ENCODE data around the gene SYDE2. TPM values are rescaled to one million over a fixed set of nuclear protein-coding genes. Genes with fewer than 3 reads are reported as not detected.

SYDE2 gene
- total RNA-seq, 1 donor from 2014 or later: 7.6 TPM

- H3K4me3 ChIP-seq (ENCODE audit: low read depth, low read length): no peak overlapping the region
- no peaks in the 10 kb centered on the region for H3K27me3 ChIP-seq (ENCODE audit: control insufficient read depth, insufficient read depth, low read length)
- no peak for DNase-seq (ENCODE audit: low read depth)
- no peak for TF ChIP-seq CTCF (IDR thresholded peaks at IDR 0.05; ENCODE audit: insufficient read depth, low read length, poor library complexity, severe bottlenecking)
- no peaks in the 10 kb centered on the region for H3K36me3 ChIP-seq (ENCODE audit: control insufficient read depth, insufficient read depth, low read length)
These were observed 28.0 kb downstream of the SYDE2 start for GRCh38 chr1:85172684-85173337.

DNA sequence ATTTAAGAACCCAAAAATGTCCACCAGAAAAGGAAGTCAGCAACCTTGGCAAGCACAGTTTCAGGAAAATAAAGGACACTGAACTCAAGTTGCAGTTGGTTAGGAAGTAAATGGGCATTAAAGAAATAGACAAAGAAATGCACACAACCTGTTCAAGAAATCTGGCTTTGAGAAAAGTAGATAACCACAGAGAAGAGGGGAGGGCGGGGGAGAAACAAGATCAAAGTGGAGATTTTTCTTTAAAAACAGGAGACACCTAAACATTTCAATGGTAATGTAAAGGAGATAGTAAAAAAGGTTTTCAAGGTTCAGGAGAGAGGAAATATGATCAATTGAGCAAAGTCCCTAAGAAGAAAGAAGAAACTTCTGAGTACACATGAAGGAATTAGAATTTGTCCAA, 29.1 kb downstream of the SYDE2 start:
- H3K27me3 ChIP-seq (ENCODE audit: control insufficient read depth, insufficient read depth, low read length): no peaks in the 10 kb centered on the region
- no peak overlapping the region for H3K4me3 ChIP-seq (ENCODE audit: low read depth, low read length)
- no peaks in the 10 kb centered on the region for H3K36me3 ChIP-seq (ENCODE audit: control insufficient read depth, insufficient read depth, low read length)
- DNase-seq (ENCODE audit: low read depth): no peak
- no peak for TF ChIP-seq CTCF (IDR thresholded peaks at IDR 0.05; ENCODE audit: insufficient read depth, low read length, poor library complexity, severe bottlenecking)

GRCh38 chr1:85168884-85169283, 31.9 kb downstream of the SYDE2 start:
- no peak for DNase-seq (ENCODE audit: low read depth)
- no peak overlapping the region for H3K4me3 ChIP-seq (ENCODE audit: low read depth, low read length)
- no peak for TF ChIP-seq CTCF (IDR thresholded peaks at IDR 0.05; ENCODE audit: insufficient read depth, low read length, poor library complexity, severe bottlenecking)

GRCh38 chr1:85166351-85166750, 34.5 kb downstream of the SYDE2 start:
- H3K4me3 ChIP-seq (ENCODE audit: low read depth, low read length): no peak overlapping the region
- no peak for DNase-seq (ENCODE audit: low read depth)
- no peaks in the 10 kb centered on the region for H3K27me3 ChIP-seq (ENCODE audit: control insufficient read depth, insufficient read depth, low read length)
- H3K36me3 ChIP-seq (ENCODE audit: control insufficient read depth, insufficient read depth, low read length): no peaks in the 10 kb centered on the region
- no peak for TF ChIP-seq CTCF (IDR thresholded peaks at IDR 0.05; ENCODE audit: insufficient read depth, low read length, poor library complexity, severe bottlenecking)

More at GRCh38 chr1:85168884-85169283, 31.9 kb downstream of the SYDE2 start:
- Histone ChIP-seq H3K27me3 (ENCODE audit: control insufficient read depth, insufficient read depth, low read length) (no peaks in the 10 kb centered on the region), H3K36me3 (ENCODE audit: control insufficient read depth, insufficient read depth, low read length) (no peaks in the 10 kb centered on the region)

DNA sequence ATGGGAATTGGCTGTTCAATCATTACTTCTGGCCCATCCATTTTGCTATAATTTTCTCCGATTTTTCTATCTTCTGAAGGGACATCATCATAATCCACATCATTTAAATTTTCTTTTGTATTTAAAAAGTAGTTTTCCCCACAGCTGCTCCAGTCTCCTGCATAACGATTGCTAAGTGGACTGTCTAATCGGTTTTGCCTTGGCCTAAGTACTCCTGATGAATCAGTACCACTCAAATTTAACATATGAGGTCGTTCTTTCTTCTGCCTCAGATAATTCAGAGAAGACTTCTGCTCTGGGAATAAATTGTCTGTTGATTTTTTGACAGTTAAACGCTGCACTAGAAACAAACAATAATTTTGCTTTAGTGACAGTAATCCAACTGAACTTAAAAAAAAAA, 41.9 kb downstream of the SYDE2 start:
- Histone ChIP-seq H3K36me3 (ENCODE audit: control insufficient read depth, insufficient read depth, low read length) (no peaks in the 10 kb centered on the region), H3K27me3 (ENCODE audit: control insufficient read depth, insufficient read depth, low read length) (no peaks in the 10 kb centered on the region), H3K4me3 (ENCODE audit: low read depth, low read length) (no peak overlapping the region)
- DNase-seq (ENCODE audit: low read depth): no peak
- no peak for TF ChIP-seq CTCF (IDR thresholded peaks at IDR 0.05; ENCODE audit: insufficient read depth, low read length, poor library complexity, severe bottlenecking)

DNA sequence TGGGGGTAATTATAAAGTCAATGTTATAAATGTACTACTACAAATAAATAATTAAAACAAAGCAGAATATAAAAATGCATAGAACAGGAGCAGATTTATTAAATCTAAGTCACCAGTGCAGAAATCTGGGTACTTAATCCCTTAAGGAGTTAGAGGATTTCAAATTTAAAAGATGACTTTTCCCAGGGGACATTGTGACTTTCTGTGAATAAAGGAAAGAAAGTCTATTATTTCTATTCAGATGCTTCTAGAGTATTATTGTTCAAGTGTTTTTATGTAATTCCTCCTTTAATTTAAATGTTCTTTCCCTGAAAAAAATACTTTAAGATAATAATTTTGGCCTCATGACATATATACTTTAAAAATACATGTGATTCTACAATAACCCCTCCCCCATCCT, 43.4 kb downstream of the SYDE2 start:
- TF ChIP-seq CTCF (IDR thresholded peaks at IDR 0.05; ENCODE audit: insufficient read depth, low read length, poor library complexity, severe bottlenecking): no peak
- Histone ChIP-seq H3K27me3 (ENCODE audit: control insufficient read depth, insufficient read depth, low read length) (no peaks in the 10 kb centered on the region), H3K36me3 (ENCODE audit: control insufficient read depth, insufficient read depth, low read length) (no peaks in the 10 kb centered on the region), H3K4me3 (ENCODE audit: low read depth, low read length) (no peak overlapping the region)
- no peak for DNase-seq (ENCODE audit: low read depth)
